Kidney (tissue), 14 donors: Measurements from ENCODE around the gene KCNB1. TPM values are rescaled to one million over a fixed set of nuclear protein-coding genes. Genes with fewer than 3 reads are reported as not detected.

Source experiments
- DNase-seq, 5 donors: peaks; one replicate each; pipeline ENCODE4 v3.0.0-alpha.2; 2013 to 2020
- FAIRE-seq: peaks from 2 replicates; lab custom pipeline; 2012; peaks lifted over from hg19 to GRCh38; lab: Jason Lieb, UNC
- H3K27ac ChIP-seq, 2 donors: one replicate each; pipeline ENCODE4 v1.7.0; 2013; ENCODE audit warnings: low read depth in 2 of 2, low read length in 2 of 2, inconsistent platforms in 1 of 2
- H3K27me3 ChIP-seq: one replicate; pipeline ENCODE4 v1.7.1; 2013; ENCODE audit warnings: low read length, inconsistent platforms; ENCODE audit not compliant: control insufficient read depth, insufficient read depth
- H3K36me3 ChIP-seq, 3 donors: one replicate each; pipeline versions ENCODE4 v1.7.0 to v1.7.1; 2013; ENCODE audit warnings: low read length in 3 of 3, control low read depth in 1 of 3, inconsistent platforms in 1 of 3; ENCODE audit not compliant: insufficient read depth in 3 of 3, control insufficient read depth in 2 of 3
- H3K4me1 ChIP-seq, 3 donors: one replicate each; pipeline versions ENCODE4 v1.7.0 to v1.7.1; 2013; ENCODE audit warnings: low read length in 3 of 3, inconsistent platforms in 1 of 3, low read depth in 1 of 3; ENCODE audit not compliant: control insufficient read depth in 2 of 3, insufficient read depth in 2 of 3
- H3K4me3 ChIP-seq, 3 donors: one replicate each; pipeline versions ENCODE4 v1.7.0 to v1.8.1; 2013; ENCODE audit warnings: low read length in 3 of 3, control low read depth in 1 of 3, inconsistent platforms in 1 of 3
- H3K9ac ChIP-seq, 3 donors: one replicate each; pipeline versions ENCODE4 v1.7.0 to v1.7.1; 2013; ENCODE audit warnings: low read length in 3 of 3, control low read depth in 1 of 3, inconsistent platforms in 1 of 3
- H3K9me3 ChIP-seq, 3 donors: one replicate each; pipeline versions ENCODE4 v1.7.0 to v1.7.1; 2013; ENCODE audit warnings: low read length in 3 of 3, control low read depth in 1 of 3, inconsistent platforms in 1 of 3; ENCODE audit not compliant: control insufficient read depth in 2 of 3, insufficient read depth in 1 of 3
- CTCF ChIP-seq: IDR thresholded peaks from 3 replicates; pipeline ENCODE4 v1.5.1; 2012; ENCODE audit warnings: mild to moderate bottlenecking, moderate library complexity, borderline replicate concordance; ENCODE audit not compliant: insufficient read depth; ENCODE audit errors: extremely low read depth
- intact Hi-C: fragments of 100-400 bp; cut with DNase I; formaldehyde crosslinking; loops from one replicate; pipeline ENCODE4 v1.11.1; 2022
- polyA plus RNA-seq: library from polyadenylated mRNA; stranded (reverse); fragments of 350-450 nt; fragmentation: Illumina TruSeq; extraction: RNeasy Lipid Tissue Mini Kit (QIAGEN cat#74804); gene quantifications from one replicate; pipeline ENCODE4 v1.2.3, GENCODE V29; 2014; ENCODE audit warnings: low read depth, low replicate concordance; ENCODE audit not compliant: insufficient read depth
- total RNA-seq: library from RNA; stranded (reverse); fragmentation: NEBNext Ultra II Directional; extraction: Animal tissue kit (Norgen Biotek cat#: 25700); gene quantifications from one replicate; pipeline ENCODE4 v1.2.1, GENCODE V29; 2021
- donor health status: control.
- donor health status: control.
- donor health status: control.
- donor health status: control.
- donor health status: control.
- donor health status: DM: yes; HTN: yes; CAD: no.
- donor health status: Normal renal cell carcinoma (clear cell type).

The KCNB1 gene
- total and polyA plus RNA-seq, 2 donors from 2014 or later = 0.26 to 1.2 TPM

GRCh38 chr20:49337357-49337756 lies 145.1 kb downstream of the KCNB1 start:
- intact Hi-C loops = loop anchor here (10.0 kb wide), 1 partner anchor 167 kb away; no protein-coding TSS in a partner anchor
- TF ChIP-seq CTCF = no peak
- FAIRE-seq = no peak

GRCh38 chr20:49336786-49337185 lies 145.7 kb downstream of the KCNB1 start:
- no peak for TF ChIP-seq CTCF
- H3K4me3 ChIP-seq = no peak overlapping the region
- no peak overlapping the region for H3K9ac ChIP-seq
- FAIRE-seq = no peak
- H3K9me3 ChIP-seq = no peaks in the 10 kb centered on the region
- H3K4me1 ChIP-seq = no peaks in the 10 kb centered on the region
- no peaks in the 10 kb centered on the region for H3K27me3 ChIP-seq
- intact Hi-C loops = loop anchor here (10.0 kb wide), 1 partner anchor 168 kb away; no protein-coding TSS in a partner anchor
- no peaks in the 10 kb centered on the region for H3K36me3 ChIP-seq
- no peak overlapping the region for H3K27ac ChIP-seq
- DNase-seq = no peak

More at GRCh38 chr20:49337357-49337756, 145.1 kb downstream of the KCNB1 start:
- Histone ChIP-seq H3K36me3 (no peaks in the 10 kb centered on the region), H3K9ac (no peak overlapping the region), H3K27ac (no peak overlapping the region), H3K4me3 (no peak overlapping the region), H3K4me1 (no peaks in the 10 kb centered on the region), H3K9me3 (no peaks in the 10 kb centered on the region), H3K27me3 (no peaks in the 10 kb centered on the region)
- no peak for DNase-seq

- Histone ChIP-seq H3K4me3 (no peak overlapping the region), H3K27ac (no peak overlapping the region), H3K36me3 (no peaks in the 10 kb centered on the region), H3K4me1 (no peaks in the 10 kb centered on the region), H3K27me3 (no peaks in the 10 kb centered on the region), H3K9me3 (no peaks in the 10 kb centered on the region), H3K9ac (no peak overlapping the region)
- FAIRE-seq = no peak
- intact Hi-C loops = loop anchor here (10.0 kb wide), 1 partner anchor 169 kb away; no protein-coding TSS in a partner anchor
- TF ChIP-seq CTCF = no peak
- no peak for DNase-seq
Measured at GRCh38 chr20:49335476-49335875, 147.0 kb downstream of the KCNB1 start.
